Stimulated activated CD8-positive, alpha-beta memory T cell treated with anti-CD3 and anti-CD28 coated beads, Interleukin-2, amount 100 ng/mL, for 48 hours (primary cell): ENCODE results near the gene ZNF200.
"Not testable (repeated sequence)": the region's sequence is repeated elsewhere in the genome, so short reads cannot be mapped to it uniquely, and the experiment has no call there.

ENCODE experiments used
- DNase-seq, 2 donors: peaks; one replicate each; pipeline ENCODE4 v3.0.0-alpha.2; 2020; ENCODE audit warnings: low read depth in 2 of 2

The ZNF200 gene

GRCh38 chr16:3202903-3203539 is 31.9 kb downstream of the ZNF200 start:
- DNase-seq = no peak

GRCh38 chr16:3198334-3199072 is 36.5 kb downstream of the ZNF200 start:
- no peak for DNase-seq

GRCh38 chr16:3197694-3198333 is 37.1 kb downstream of the ZNF200 start:
- not testable (repeated sequence) for DNase-seq

- no peak for DNase-seq
Measured at GRCh38 chr16:3195975-3196374, 39.0 kb downstream of the ZNF200 start.

- DNase-seq = no peak
Measured at GRCh38 chr16:3194792-3195191, 40.2 kb downstream of the ZNF200 start.

- no peak for DNase-seq
Measured at GRCh38 chr16:3193221-3194212, 41.4 kb downstream of the ZNF200 start.

GRCh38 chr16:3192476-3193019 is 42.4 kb downstream of the ZNF200 start:
- no peak for DNase-seq

GRCh38 chr16:3190949-3191353 is 44.0 kb downstream of the ZNF200 start:
- no peak for DNase-seq

- no peak for DNase-seq
Measured at GRCh38 chr16:3189869-3190268, 45.1 kb downstream of the ZNF200 start.

GRCh38 chr16:3188925-3189825 is 45.8 kb downstream of the ZNF200 start:
- peak; percentile 54 to 68 for DNase-seq

GRCh38 chr16:3188675-3188924 is 46.4 kb downstream of the ZNF200 start:
- DNase-seq = no peak

GRCh38 chr16:3187798-3188674 is 46.9 kb downstream of the ZNF200 start, which contains the start of gene OR1F1:
TSS of gene OR1F1 (plus strand) at chr16:3188204.
- peak; percentile 58 to 79 for DNase-seq

GRCh38 chr16:3186946-3187690 is 47.8 kb downstream of the ZNF200 start:
- DNase-seq = no peak

- DNase-seq = no peak
Measured at GRCh38 chr16:3183445-3184139, 51.4 kb downstream of the ZNF200 start.

- DNase-seq = peak; percentile 65 to 72
Measured at GRCh38 chr16:3182608-3183444, 52.1 kb downstream of the ZNF200 start.

- not testable (repeated sequence) for DNase-seq
Measured at GRCh38 chr16:3182293-3182607, 52.7 kb downstream of the ZNF200 start.

GRCh38 chr16:3180445-3180878 is 54.5 kb downstream of the ZNF200 start:
- DNase-seq = no peak
